HEK293 (cell line): ENCODE measurements around the gene GJD3.
A peak's percentile ranks its signal among the peaks of the same experiment; 100 is the strongest.

ENCODE experiments used
- GLIS1 ChIP-seq: fragments of 450-650 bp; formaldehyde crosslinking; IDR thresholded peaks from 2 replicates; pipeline ENCODE4 v1.5.1; 2016; ENCODE audit warnings: missing biosample characterization, missing genetic modification characterization
- IKZF3 ChIP-seq: fragments of 450-650 bp; IDR thresholded peaks from 2 replicates; pipeline ENCODE4 v1.5.0; 2018; ENCODE audit warnings: missing biosample characterization, mild to moderate bottlenecking, missing genetic modification characterization, moderate library complexity
- OVOL3 ChIP-seq: fragments of 450-650 bp; formaldehyde crosslinking; IDR thresholded peaks from 2 replicates; pipeline ENCODE4 v1.5.1; 2016; ENCODE audit warnings: missing biosample characterization, missing genetic modification characterization
- PRDM10 ChIP-seq: fragments of 450-650 bp; formaldehyde crosslinking; IDR thresholded peaks from 2 replicates; pipeline ENCODE4 v1.5.1; 2016; ENCODE audit warnings: missing biosample characterization, missing genetic modification characterization
- PRDM4 ChIP-seq: fragments of 450-650 bp; formaldehyde crosslinking; IDR thresholded peaks from 2 replicates; pipeline ENCODE4 v1.5.1; 2017; ENCODE audit warnings: missing biosample characterization, missing genetic modification characterization
- SALL2 ChIP-seq: fragments of 450-650 bp; formaldehyde crosslinking; IDR thresholded peaks from 2 replicates; pipeline ENCODE4 v1.5.0; 2017; ENCODE audit warnings: missing biosample characterization, mild to moderate bottlenecking, missing genetic modification characterization, borderline replicate concordance
- ZBTB10 ChIP-seq: fragments of 450-650 bp; formaldehyde crosslinking; IDR thresholded peaks from 2 replicates; pipeline ENCODE4 v1.5.1; 2016; ENCODE audit warnings: missing biosample characterization, missing genetic modification characterization
- ZBTB49 ChIP-seq: fragments of 450-650 bp; formaldehyde crosslinking; IDR thresholded peaks from 2 replicates; pipeline ENCODE4 v1.5.1; 2016; ENCODE audit warnings: missing biosample characterization, missing genetic modification characterization, low read depth
- ZFP69B ChIP-seq: fragments of 450-650 bp; formaldehyde crosslinking; IDR thresholded peaks from 2 replicates; pipeline ENCODE4 v1.5.1; 2016; ENCODE audit warnings: missing biosample characterization, missing genetic modification characterization
- ZNF174 ChIP-seq: fragments of 450-650 bp; formaldehyde crosslinking; IDR thresholded peaks from 2 replicates; pipeline ENCODE4 v1.5.0; 2017; ENCODE audit warnings: missing biosample characterization, mild to moderate bottlenecking, missing genetic modification characterization
- ZNF202 ChIP-seq: fragments of 450-650 bp; formaldehyde crosslinking; IDR thresholded peaks from 2 replicates; pipeline ENCODE4 v1.5.1; 2016; ENCODE audit warnings: missing biosample characterization, missing genetic modification characterization, borderline replicate concordance
- ZNF248 ChIP-seq: fragments of 450-650 bp; formaldehyde crosslinking; IDR thresholded peaks from 2 replicates; pipeline ENCODE4 v1.5.1; 2017; ENCODE audit warnings: missing biosample characterization, missing genetic modification characterization
- ZNF302 ChIP-seq: fragments of 450-650 bp; formaldehyde crosslinking; IDR thresholded peaks from 2 replicates; pipeline ENCODE4 v1.5.1; 2016; ENCODE audit warnings: missing biosample characterization, missing genetic modification characterization, low read depth
- ZNF341 ChIP-seq: fragments of 450-650 bp; formaldehyde crosslinking; IDR thresholded peaks from 2 replicates; pipeline ENCODE4; 2016; ENCODE audit warnings: low read depth, missing biosample characterization, missing genetic modification characterization
- ZNF350 ChIP-seq: fragments of 450-650 bp; formaldehyde crosslinking; IDR thresholded peaks from 2 replicates; pipeline ENCODE4 v1.5.0; 2017; ENCODE audit warnings: missing biosample characterization, mild to moderate bottlenecking, missing genetic modification characterization
- ZNF510 ChIP-seq: fragments of 450-650 bp; formaldehyde crosslinking; IDR thresholded peaks from 2 replicates; pipeline ENCODE4 v1.5.1; 2018; ENCODE audit warnings: mild to moderate bottlenecking, missing genetic modification characterization, missing biosample characterization; ENCODE audit not compliant: insufficient replicate concordance
- ZNF521 ChIP-seq: fragments of 450-650 bp; formaldehyde crosslinking; IDR thresholded peaks from 2 replicates; pipeline ENCODE4 v1.5.1; 2017; ENCODE audit warnings: missing biosample characterization, mild to moderate bottlenecking, missing genetic modification characterization
- ZNF555 ChIP-seq: fragments of 450-650 bp; formaldehyde crosslinking; conservative IDR thresholded peaks from 2 replicates; pipeline ENCODE4 v1.5.1; 2017; ENCODE audit warnings: missing biosample characterization, mild to moderate bottlenecking, missing genetic modification characterization, inconsistent platforms
- ZNF580 ChIP-seq: fragments of 450-650 bp; formaldehyde crosslinking; IDR thresholded peaks from 2 replicates; pipeline ENCODE4 v1.5.1; 2016; ENCODE audit warnings: missing biosample characterization, missing genetic modification characterization
- ZNF600 ChIP-seq: fragments of 450-650 bp; formaldehyde crosslinking; IDR thresholded peaks from 2 replicates; pipeline ENCODE4 v1.5.1; 2016; ENCODE audit warnings: missing biosample characterization, missing genetic modification characterization
- ZNF645 ChIP-seq: fragments of 450-650 bp; formaldehyde crosslinking; IDR thresholded peaks from 2 replicates; pipeline ENCODE4; 2016; ENCODE audit warnings: missing biosample characterization, missing genetic modification characterization
- ZNF792 ChIP-seq: fragments of 450-650 bp; formaldehyde crosslinking; IDR thresholded peaks from 2 replicates; pipeline ENCODE4 v1.5.1; 2016; ENCODE audit warnings: missing biosample characterization, missing genetic modification characterization
- ZNF837 ChIP-seq: fragments of 450-650 bp; formaldehyde crosslinking; IDR thresholded peaks from 2 replicates; pipeline ENCODE4 v1.5.1; 2016; ENCODE audit warnings: missing biosample characterization, missing genetic modification characterization
- ZSCAN23 ChIP-seq: fragments of 450-650 bp; formaldehyde crosslinking; IDR thresholded peaks from 2 replicates; pipeline ENCODE4 v1.5.1; 2016; ENCODE audit warnings: missing biosample characterization, missing genetic modification characterization
- ZSCAN4 ChIP-seq: fragments of 450-650 bp; formaldehyde crosslinking; IDR thresholded peaks from 2 replicates; pipeline ENCODE4 v1.5.1; 2017; ENCODE audit warnings: missing biosample characterization, missing genetic modification characterization

Gene GJD3

GRCh38 chr17:40340880-40341807, 23.4 kb downstream of the GJD3 start (continued):
- TF ChIP-seq ZBTB10 (tag by site-specific recombination): peak; percentile 60
- no peak for TF ChIP-seq ZNF510 (tag by site-specific recombination)
- TF ChIP-seq GLIS1 (tag by site-specific recombination): peak; percentile 91
- peak; percentile 94 for TF ChIP-seq ZNF600 (tag by site-specific recombination)
- TF ChIP-seq ZNF202: no peak
- no peak for TF ChIP-seq ZSCAN4
- TF ChIP-seq ZNF837 (tag by site-specific recombination): no peak
- no peak for TF ChIP-seq PRDM10 (tag by site-specific recombination)
- no peak for TF ChIP-seq SALL2 (tag by site-specific recombination)
- no peak for TF ChIP-seq ZNF248 (tag by site-specific recombination)
- TF ChIP-seq ZNF350 (tag by site-specific recombination): no peak
- peak; percentile 78 for TF ChIP-seq ZNF341 (tag by site-specific recombination)
- no peak for TF ChIP-seq ZNF645 (tag by site-specific recombination)
- no peak for TF ChIP-seq IKZF3 (tag by site-specific recombination)
- peak; percentile 45 for TF ChIP-seq ZFP69B (tag by site-specific recombination)
- TF ChIP-seq ZSCAN23 (tag by site-specific recombination): no peak
- TF ChIP-seq ZNF174: no peak
- TF ChIP-seq OVOL3 (tag by site-specific recombination): no peak
- TF ChIP-seq ZNF555: no peak
- no peak for TF ChIP-seq ZNF792 (tag by site-specific recombination)
- TF ChIP-seq PRDM4: no peak
- TF ChIP-seq ZBTB49 (tag by site-specific recombination): no peak
- no peak for TF ChIP-seq ZNF302 (tag by site-specific recombination)
- no peak for TF ChIP-seq ZNF580
- TF ChIP-seq ZNF521 (tag by site-specific recombination): no peak
